LNCaP clone FGC (cell line): ENCODE results near the gene NKAPL.
"Not testable (repeated sequence)": the region's sequence is repeated elsewhere in the genome, so short reads cannot be mapped to it uniquely, and the experiment has no call there.

Experiments used
- DNase-seq: peaks from one replicate; pipeline ENCODE4 v3.0.0-alpha.2; 2011; ENCODE audit warnings: low read depth
- H3K4me3 ChIP-seq: 2 replicates; pipeline ENCODE4 v1.5.1; 2011; ENCODE audit warnings: mild to moderate bottlenecking, low read depth, low read length, control low read depth
- TF ChIP-seq, protein P1 (sequence below): IDR thresholded peaks from 2 replicates; pipeline ENCODE4 v1.5.1; 2012; ENCODE audit warnings: mild to moderate bottlenecking; ENCODE audit not compliant: control insufficient read depth, insufficient read depth; ENCODE audit errors: extremely low read depth

Gene NKAPL

DNA sequence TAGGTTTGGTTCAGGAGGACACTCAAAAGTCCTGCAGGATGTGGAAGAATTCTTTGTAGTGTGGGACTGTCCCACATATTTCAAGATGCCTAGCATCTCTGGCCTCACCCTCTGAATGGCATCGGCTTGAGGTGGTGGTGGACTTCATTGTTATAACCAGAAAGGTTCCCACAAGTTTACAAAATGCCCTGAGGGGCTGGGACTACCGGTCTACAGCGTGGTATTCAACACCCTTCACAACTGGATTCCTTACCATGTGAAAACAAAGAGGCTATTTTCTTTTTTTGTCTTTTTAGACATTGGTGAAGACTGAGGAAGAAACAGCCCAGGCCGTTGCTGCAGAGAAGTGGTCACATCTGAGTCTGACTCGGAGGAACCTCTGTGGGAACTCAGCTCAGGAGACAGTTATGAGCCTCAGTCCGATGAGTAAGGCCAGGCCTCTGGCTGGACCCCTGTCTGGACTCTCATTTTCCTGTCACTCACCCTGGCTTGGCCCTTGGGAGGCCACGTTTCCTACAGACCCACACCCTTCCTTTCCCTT is 37.5 kb downstream of the NKAPL start:
- DNase-seq: no peak
- TF ChIP-seq, protein P1, sequence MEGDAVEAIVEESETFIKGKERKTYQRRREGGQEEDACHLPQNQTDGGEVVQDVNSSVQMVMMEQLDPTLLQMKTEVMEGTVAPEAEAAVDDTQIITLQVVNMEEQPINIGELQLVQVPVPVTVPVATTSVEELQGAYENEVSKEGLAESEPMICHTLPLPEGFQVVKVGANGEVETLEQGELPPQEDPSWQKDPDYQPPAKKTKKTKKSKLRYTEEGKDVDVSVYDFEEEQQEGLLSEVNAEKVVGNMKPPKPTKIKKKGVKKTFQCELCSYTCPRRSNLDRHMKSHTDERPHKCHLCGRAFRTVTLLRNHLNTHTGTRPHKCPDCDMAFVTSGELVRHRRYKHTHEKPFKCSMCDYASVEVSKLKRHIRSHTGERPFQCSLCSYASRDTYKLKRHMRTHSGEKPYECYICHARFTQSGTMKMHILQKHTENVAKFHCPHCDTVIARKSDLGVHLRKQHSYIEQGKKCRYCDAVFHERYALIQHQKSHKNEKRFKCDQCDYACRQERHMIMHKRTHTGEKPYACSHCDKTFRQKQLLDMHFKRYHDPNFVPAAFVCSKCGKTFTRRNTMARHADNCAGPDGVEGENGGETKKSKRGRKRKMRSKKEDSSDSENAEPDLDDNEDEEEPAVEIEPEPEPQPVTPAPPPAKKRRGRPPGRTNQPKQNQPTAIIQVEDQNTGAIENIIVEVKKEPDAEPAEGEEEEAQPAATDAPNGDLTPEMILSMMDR: no peak
- no peak overlapping the region for H3K4me3 ChIP-seq

DNA sequence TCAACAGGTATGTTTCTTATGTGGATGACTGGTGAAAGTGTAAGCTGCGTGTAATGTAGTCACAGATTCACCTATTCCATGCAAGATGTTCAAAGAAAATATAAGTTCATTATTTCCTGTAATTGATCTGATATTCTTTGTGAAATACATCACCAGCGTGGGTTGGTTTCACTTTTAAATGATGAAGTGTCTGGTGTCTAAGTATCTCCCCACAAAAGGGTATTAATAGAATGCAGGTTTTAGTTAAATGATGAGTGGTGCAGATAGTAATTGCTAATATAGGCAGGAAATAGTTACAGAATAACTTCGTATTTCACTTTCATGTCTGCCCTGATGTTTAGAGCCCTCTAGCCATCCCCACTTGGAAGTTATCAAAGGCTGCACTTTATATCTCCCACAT is 44.5 kb downstream of the NKAPL start:
- TF ChIP-seq, protein P1: no peak
- no peak for DNase-seq
- no peak overlapping the region for H3K4me3 ChIP-seq

DNA sequence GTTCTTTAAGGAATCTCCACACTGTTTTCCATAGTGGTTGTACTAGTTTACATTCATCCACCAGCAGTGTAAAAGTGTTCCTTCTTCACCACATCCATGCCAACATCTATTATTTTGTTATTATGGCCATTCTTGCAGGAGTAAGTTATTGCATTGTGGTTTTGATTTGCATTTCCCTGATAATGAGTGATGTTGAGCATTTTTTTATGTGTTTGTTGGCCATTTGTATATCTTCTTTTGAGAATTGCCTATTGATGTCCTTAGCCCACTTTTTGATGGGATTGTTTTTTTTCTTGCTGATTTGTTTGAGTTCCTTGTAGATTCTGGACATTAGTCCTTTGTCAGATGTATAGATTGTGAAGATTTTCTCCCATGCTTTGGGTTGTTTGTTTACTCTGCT is 47.3 kb downstream of the NKAPL start:
- not testable (repeated sequence) for H3K4me3 ChIP-seq, DNase-seq
